Retinal pigment epithelial cell (primary cell): ENCODE measurements around the gene C1QTNF4.

ENCODE experiments used
- DNase-seq: peaks from one replicate; pipeline ENCODE4 v3.0.0-alpha.2; 2010; ENCODE audit warnings: low read depth
- H3K4me3 ChIP-seq: 2 replicates; pipeline ENCODE4 v1.5.1; 2011; ENCODE audit warnings: mild to moderate bottlenecking, low read length, control low read depth, moderate library complexity
- CTCF ChIP-seq: conservative IDR thresholded peaks from 2 replicates; pipeline ENCODE4 v1.5.1; 2011; ENCODE audit warnings: low read depth, low read length, control low read depth, inconsistent platforms

Gene C1QTNF4

GRCh38 chr11:47620836-47621378 lies 26.7 kb upstream of the C1QTNF4 start:
- DNase-seq: no peak
- no peak overlapping the region for H3K4me3 ChIP-seq
- TF ChIP-seq CTCF: no peak

DNA sequence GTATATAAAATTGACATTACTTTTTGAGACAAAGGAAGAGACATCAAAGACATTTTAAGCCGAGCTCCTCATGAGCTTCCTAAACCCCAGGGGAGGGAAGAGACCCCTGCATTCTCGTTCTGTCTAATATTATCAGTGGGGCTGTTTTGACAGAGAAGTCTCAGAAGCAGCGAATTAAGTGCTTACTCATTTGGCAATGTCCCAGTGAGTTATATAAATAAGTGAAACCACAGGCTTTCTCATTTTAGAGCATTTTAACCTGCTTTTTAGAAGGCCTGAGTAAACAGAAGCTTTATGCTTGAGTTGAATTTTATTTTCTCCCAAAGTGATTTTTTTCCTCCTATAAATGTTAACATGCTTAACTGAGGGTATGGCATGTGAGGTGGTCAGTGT lies 23.2 kb upstream of the C1QTNF4 start:
- H3K4me3 ChIP-seq: no peak overlapping the region
- no peak for TF ChIP-seq CTCF
- DNase-seq: no peak

DNA sequence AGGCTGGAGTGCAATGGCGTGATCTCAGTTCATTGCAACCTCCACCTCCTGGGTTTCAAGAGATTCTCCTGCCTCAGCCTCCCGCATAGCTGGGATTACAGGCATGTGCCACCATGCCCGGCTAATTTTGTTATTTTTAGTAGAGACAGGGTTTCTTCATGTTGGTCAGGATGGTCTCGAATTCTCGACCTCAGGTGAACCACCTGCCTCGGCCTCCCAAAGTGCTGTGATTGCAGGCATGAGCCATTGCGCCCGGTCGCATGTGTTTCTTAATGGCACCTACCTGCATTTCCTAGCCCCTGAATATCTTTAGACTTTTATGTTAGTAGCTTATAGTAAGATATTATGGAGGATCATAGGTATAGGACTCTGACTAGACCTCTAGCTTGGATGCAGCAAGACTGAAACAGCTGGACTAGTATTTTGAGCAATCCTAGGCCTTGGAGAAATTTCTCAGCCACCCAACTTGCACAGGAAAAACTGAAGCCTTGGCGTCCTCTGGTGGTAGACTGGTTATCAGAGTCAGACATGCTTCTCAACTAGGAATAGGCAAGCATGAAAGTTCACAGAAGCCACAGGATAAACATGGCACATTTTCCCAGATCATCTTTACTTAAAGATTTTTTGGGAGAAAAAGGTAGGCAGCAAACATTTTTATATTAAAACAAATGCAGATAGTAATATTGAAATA lies 22.7 kb upstream of the C1QTNF4 start:
- TF ChIP-seq CTCF: peak; percentile 83
- DNase-seq: no peak
- H3K4me3 ChIP-seq: no peak overlapping the region

DNA sequence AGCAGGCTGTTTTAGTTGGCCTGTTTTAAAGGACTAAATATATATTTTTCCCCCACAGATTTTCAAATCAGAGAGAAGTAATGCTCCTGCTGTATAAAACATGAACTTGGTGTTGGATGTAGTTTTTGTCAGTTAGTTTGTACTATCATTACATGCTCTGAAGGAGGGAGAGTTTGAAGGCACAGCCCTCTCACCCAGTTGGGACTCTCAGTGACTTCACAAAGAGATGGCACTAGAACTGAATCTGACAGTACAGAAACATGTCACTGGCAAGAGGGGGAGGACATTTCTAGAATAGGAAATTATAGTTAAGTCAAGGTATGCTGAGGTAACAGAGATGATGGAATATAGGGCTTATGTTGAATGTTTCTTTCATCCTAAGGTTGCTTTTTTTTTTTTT lies 21.0 kb upstream of the C1QTNF4 start:
- no peak overlapping the region for H3K4me3 ChIP-seq
- TF ChIP-seq CTCF: no peak

DNA sequence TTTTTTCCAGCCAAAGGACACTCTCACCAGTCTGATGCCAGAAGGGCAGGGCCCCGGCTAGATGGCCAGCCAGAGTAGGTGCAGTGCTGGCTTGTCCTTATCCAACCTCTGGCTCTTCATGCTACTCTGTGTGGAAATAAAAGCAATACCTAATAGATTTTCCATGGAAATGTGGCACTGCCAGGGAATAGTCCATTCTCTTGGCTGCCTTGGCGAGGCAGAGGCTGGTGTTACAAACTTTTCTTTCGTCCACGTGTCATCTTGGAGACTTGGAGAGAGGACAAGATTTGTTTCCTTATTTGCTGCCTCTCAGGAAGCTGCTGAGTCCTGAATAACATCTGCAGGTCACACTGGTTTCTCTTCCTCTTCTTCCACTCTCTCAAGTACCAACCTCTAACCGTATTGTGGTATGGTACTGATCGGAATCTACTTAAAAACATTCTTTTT lies 17.2 kb upstream of the C1QTNF4 start:
- no peak for TF ChIP-seq CTCF
- no peak overlapping the region for H3K4me3 ChIP-seq
- no peak for DNase-seq

More for the DNA sequence above, 21.0 kb upstream of the C1QTNF4 start:
- no peak for DNase-seq

GRCh38 chr11:47609675-47610074 lies 15.5 kb upstream of the C1QTNF4 start:
- no peak overlapping the region for H3K4me3 ChIP-seq
- no peak for TF ChIP-seq CTCF
- no peak for DNase-seq

DNA sequence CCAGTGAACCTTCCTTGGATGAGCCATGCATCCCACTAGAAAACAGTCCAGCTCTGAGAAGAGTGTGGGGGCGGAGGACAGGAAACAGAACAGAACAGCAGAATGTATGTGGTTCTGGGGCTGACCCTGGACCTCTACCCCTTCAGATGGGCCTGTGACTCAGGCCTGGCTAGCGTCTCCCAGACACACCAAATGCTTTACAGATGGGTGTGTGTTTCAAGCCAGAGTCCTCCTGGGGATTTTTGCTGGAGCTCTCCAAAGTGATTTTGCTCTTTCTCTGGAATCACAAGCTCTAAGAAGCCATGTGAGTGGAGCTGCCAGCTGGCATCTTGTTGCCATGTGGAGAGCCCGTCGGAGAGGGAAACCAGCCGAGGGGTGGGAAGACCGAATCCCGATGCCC lies 13.2 kb upstream of the C1QTNF4 start:
- no peak for TF ChIP-seq CTCF
- no peak overlapping the region for H3K4me3 ChIP-seq
- DNase-seq: no peak
